Measurements from ENCODE around the gene SLX4IP.

- no peak for TF ChIP-seq POLR2A (IDR thresholded peaks at IDR 0.05)
- no peak for TF ChIP-seq CTCF (IDR thresholded peaks at IDR 0.05)
These were observed 224.8 kb downstream of the SLX4IP start for GRCh38 chr20:10659651-10660601.
